GM18505 (cell line): Measurements from ENCODE around the gene ZMYND10.

ENCODE experiments used
- ATAC-seq: cut with Tn5 transposase; IDR thresholded peaks from one replicate; pipeline ENCODE4 v1.9.1; 2021; ENCODE audit not compliant: unreplicated experiment
- POLR2A ChIP-seq: IDR thresholded peaks from 4 replicates; pipeline ENCODE4 v1.6.1; 2011; ENCODE audit warnings: borderline replicate concordance; ENCODE audit not compliant: insufficient read depth, insufficient read length; ENCODE audit errors: extremely low read depth

ZMYND10 gene

GRCh38 chr3:50378757-50379156, 33.2 kb upstream of the ZMYND10 start:
- TF ChIP-seq POLR2A: no peak
- no peak for ATAC-seq

GRCh38 chr3:50378024-50378423, 32.5 kb upstream of the ZMYND10 start:
- ATAC-seq: no peak
- TF ChIP-seq POLR2A: no peak

- TF ChIP-seq POLR2A: no peak
- no peak for ATAC-seq
These were observed 29.9 kb upstream of the ZMYND10 start for GRCh38 chr3:50375258-50375931.

GRCh38 chr3:50374363-50375257, 29.1 kb upstream of the ZMYND10 start:
- no peak for ATAC-seq
- TF ChIP-seq POLR2A: no peak

GRCh38 chr3:50373146-50374051, 27.9 kb upstream of the ZMYND10 start:
- no peak for ATAC-seq
- TF ChIP-seq POLR2A: no peak

- no peak for ATAC-seq
- TF ChIP-seq POLR2A: no peak
These were observed 26.8 kb upstream of the ZMYND10 start for GRCh38 chr3:50372349-50372748.

GRCh38 chr3:50371133-50371685, 25.7 kb upstream of the ZMYND10 start:
- no peak for TF ChIP-seq POLR2A
- ATAC-seq: no peak

GRCh38 chr3:50370594-50370993, 25.1 kb upstream of the ZMYND10 start:
- ATAC-seq: no peak
- TF ChIP-seq POLR2A: no peak

- TF ChIP-seq POLR2A: no peak
- no peak for ATAC-seq
These were observed 23.6 kb upstream of the ZMYND10 start for GRCh38 chr3:50369012-50369670.

GRCh38 chr3:50365842-50366220, 20.3 kb upstream of the ZMYND10 start:
- ATAC-seq: no peak
- TF ChIP-seq POLR2A: no peak

GRCh38 chr3:50365080-50365841, 19.7 kb upstream of the ZMYND10 start:
- ATAC-seq: peak; percentile 84

More at GRCh38 chr3:50365080-50365841, 19.7 kb upstream of the ZMYND10 start:
- TF ChIP-seq POLR2A: peak; percentile 31
